AG04450 (cell line): Measurements from ENCODE around the gene PLEKHJ1. TPM values are rescaled to one million over a fixed set of nuclear protein-coding genes. Genes with fewer than 3 reads are reported as not detected.

Source experiments
- CTCF ChIA-PET: fragments of 300-600, 350-600 bp; formaldehyde crosslinking; extraction: SDS; loops from one replicate; lab custom pipeline; 2022; ENCODE audit warnings: antibody characterized with exemption, inconsistent platforms; lab: Charles Lee
- POLR2A ChIA-PET: fragments of 350-600 bp; formaldehyde crosslinking; extraction: SDS; loops from one replicate; lab custom pipeline; 2021; ENCODE audit warnings: antibody characterized with exemption, inconsistent platforms; lab: Yijun Ruan, JAX
- DNase-seq: peaks from one replicate; pipeline ENCODE4 v3.0.0-alpha.2; 2011; ENCODE audit warnings: low read depth, low spot score
- H3K27ac ChIP-seq: one replicate; pipeline ENCODE4 v1.5.1; 2012; ENCODE audit warnings: low read depth, low read length, control low read depth
- H3K27me3 ChIP-seq: one replicate; pipeline ENCODE4 v1.6.0; 2012; ENCODE audit warnings: low read length; ENCODE audit not compliant: control insufficient read depth, insufficient read depth
- H3K4me3 ChIP-seq: 2 replicates; pipeline ENCODE4 v1.5.1; 2011; ENCODE audit warnings: mild to moderate bottlenecking, low read depth, low read length, control low read depth
- H3K9me3 ChIP-seq: 2 replicates; pipeline ENCODE4 v1.5.1; 2012; ENCODE audit warnings: low read length; ENCODE audit not compliant: control insufficient read depth, insufficient read depth
- CTCF ChIP-seq: IDR thresholded peaks from 2 replicates; pipeline ENCODE4 v1.5.1; 2011; ENCODE audit warnings: low read depth, low read length, control low read depth, inconsistent platforms
- polyA plus RNA-seq: library from polyadenylated mRNA; depleted of rRNA; stranded (reverse); fragments of >200 nt; gene quantifications from 2 replicates; pipeline ENCODE4 v1.2.3, GENCODE V29; 2011

PLEKHJ1 gene
- polyA plus RNA-seq, 1 experiment = 38.7 TPM

DNA sequence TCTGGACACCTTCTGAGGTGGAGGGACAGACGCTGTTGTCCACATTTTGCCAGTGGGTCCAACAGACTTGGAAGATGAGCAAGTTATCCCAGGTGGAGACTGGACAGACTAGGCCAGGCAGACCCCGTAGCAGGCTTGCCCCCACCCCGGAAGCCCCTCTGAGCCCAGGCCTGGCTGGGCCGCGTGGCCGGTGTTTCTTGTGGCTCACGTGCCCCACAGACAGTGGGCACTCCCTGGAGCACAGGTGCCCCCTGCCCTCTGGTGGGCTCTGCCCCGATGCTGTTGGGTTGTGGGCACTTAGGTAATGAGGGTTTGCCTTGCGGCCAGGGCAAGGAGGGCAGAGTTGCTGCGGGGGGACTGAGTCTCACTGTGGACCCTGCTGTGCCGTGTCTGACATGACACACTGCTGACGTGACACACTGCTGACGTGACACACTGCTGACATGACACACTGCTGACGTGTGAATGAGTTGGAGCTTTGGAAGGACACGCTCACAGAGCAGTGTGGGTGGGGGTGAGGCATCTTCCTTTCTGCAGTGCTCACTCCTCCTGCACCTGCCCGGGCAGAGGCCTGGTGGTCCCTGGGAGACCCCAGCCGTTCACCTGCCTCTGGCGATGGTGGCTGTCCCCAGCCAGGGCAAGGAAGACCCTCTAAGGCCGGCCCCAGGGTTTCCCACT lies 47.3 kb downstream of the PLEKHJ1 start:
- CTCF ChIA-PET = no interaction called here
- H3K27me3 ChIP-seq = no peaks in the 10 kb centered on the region
- no peak overlapping the region for H3K27ac ChIP-seq
- DNase-seq = peak; percentile 15
- no peak for TF ChIP-seq CTCF
- no peaks in the 10 kb centered on the region; the same call in 1 of the 2 replicates for H3K9me3 ChIP-seq
- POLR2A ChIA-PET = no interaction called here
- H3K4me3 ChIP-seq = no peak overlapping the region

DNA sequence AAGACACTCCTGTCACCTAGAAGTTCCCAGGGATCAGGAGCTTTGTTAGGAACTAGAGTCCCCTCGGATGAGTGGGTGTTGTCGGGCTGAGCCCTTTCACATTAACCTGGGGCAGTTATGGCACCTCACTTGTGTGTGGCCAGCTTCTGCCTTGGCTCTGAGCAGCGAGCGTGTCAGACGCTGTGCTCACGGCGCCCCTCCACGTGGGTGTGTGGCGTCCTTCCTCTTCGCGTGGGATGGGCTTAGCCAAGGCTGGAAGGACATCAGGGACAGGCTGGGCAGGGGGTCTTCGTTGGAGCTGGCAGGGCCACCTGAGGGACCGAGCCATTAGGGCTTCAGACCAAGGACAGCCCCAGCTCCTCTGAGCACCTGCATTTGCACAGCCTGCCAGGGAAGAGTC lies 49.0 kb downstream of the PLEKHJ1 start:
- no peak for DNase-seq
- TF ChIP-seq CTCF = no peak
- Histone ChIP-seq H3K4me3 (no peak overlapping the region), H3K9me3 (no peaks in the 10 kb centered on the region; the same call in 1 of the 2 replicates), H3K27me3 (no peaks in the 10 kb centered on the region), H3K27ac (peak overlapping the region; percentile 81)
- ChIA-PET POLR2A (interaction anchor here (1.9 kb wide), 1 partner anchor 14 kb away, joined by 5 read pairs; no protein-coding TSS in a partner anchor), CTCF (interaction anchor here (1.3 to 1.7 kb wide), 3 partner anchors 15 to 167 kb away, joined by 3 to 8 read pairs (median 4); no protein-coding TSS in a partner anchor)

DNA sequence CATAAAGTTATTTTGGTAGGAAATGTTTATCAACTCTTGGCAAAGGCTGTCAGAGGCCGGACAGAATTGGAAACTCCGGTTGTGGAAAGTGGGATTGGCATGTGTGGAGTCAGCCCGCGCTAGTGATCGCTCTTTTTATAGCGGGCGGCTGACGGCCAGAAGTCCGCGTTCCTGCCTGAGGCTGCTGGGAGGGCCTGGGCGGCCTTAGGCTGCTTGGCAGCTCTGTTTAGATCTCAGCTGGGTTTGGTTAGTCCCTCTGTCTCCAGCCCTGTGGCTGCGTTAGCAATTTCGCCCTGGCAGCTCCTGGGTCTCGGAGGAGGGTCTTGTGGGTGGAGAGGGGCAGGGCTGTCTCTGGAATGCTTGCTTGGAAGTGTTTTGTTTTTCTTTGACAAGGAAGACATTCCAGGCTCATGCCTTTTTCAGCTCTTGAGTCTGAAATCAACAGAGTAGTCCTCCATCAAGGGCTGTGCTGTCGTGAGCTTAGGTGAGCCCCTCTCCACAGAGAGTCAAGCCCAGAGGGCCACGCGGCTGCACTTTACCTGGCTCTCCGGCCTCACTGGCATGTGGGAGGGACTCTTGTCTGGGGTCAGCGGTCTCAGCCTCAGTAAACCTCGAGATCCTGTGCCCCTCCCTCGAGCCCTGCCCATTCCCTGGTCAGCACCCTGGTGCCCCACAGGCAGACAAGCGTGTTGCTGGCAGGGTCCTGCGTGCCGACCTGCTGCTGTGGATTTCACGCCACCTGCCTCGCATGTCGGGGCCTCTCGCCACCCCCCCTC lies 49.9 kb downstream of the PLEKHJ1 start:
- H3K27ac ChIP-seq = peak overlapping the region; percentile 81
- no peaks in the 10 kb centered on the region; the same call in 1 of the 2 replicates for H3K9me3 ChIP-seq
- DNase-seq = peak; percentile 91
- H3K4me3 ChIP-seq = peak overlapping the region; percentile 35
- no peaks in the 10 kb centered on the region for H3K27me3 ChIP-seq
- no peak for TF ChIP-seq CTCF
- ChIA-PET POLR2A (interaction anchor here (0.9 to 2.6 kb wide), 6 partner anchors 13 to 290 kb away, joined by 3 to 23 read pairs (median 5); partner anchors contain the start of genes AP3D1 and GADD45B), CTCF (interaction anchor here (1.3 to 1.7 kb wide), 4 partner anchors 14 to 167 kb away, joined by 3 to 8 read pairs (median 4); partner anchors contain the start of gene PLEKHJ1)

DNA sequence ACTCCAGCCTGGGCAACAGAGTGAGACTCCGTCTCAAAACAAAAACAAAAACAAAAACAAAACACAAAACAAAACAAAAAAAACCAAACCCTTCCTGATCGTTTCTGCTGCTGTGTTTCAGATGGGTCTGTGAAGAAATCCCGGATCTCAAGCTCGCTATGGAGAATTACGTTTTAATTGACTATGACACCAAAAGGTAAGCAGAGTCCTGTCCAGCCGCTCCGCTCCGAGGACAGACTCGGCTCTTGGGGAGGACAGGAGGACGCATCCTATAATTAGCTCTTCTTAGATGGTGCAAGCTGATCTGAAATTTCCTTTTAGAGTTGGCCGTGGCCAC lies 50.4 kb downstream of the PLEKHJ1 start:
- DNase-seq = no peak
- POLR2A ChIA-PET = interaction anchor here (0.9 to 2.6 kb wide), 6 partner anchors 12 to 290 kb away, joined by 3 to 23 read pairs (median 5); partner anchors contain the start of genes AP3D1 and GADD45B
- H3K4me3 ChIP-seq = peak overlapping the region; percentile 35
- TF ChIP-seq CTCF = no peak
- H3K9me3 ChIP-seq = no peaks in the 10 kb centered on the region; the same call in 1 of the 2 replicates
- H3K27ac ChIP-seq = peak overlapping the region; percentile 81
- CTCF ChIA-PET = interaction anchor here (1.5 to 1.7 kb wide), 3 partner anchors 14 to 50 kb away, joined by 4 to 8 read pairs (median 5); partner anchors contain the start of gene PLEKHJ1
- no peaks in the 10 kb centered on the region for H3K27me3 ChIP-seq
